GM12864 (cell line): Measurements from ENCODE around the gene HLA-DPB1.

ENCODE experiments used
- DNase-seq: peaks from one replicate; pipeline ENCODE4 v3.0.0-alpha.2; 2011; ENCODE audit warnings: low read depth
- H3K4me3 ChIP-seq: 2 replicates; pipeline ENCODE4 v1.5.1; 2011; ENCODE audit warnings: mild to moderate bottlenecking, low read depth, low read length, control low read depth
- CTCF ChIP-seq: IDR thresholded peaks from 2 replicates; pipeline ENCODE4 v1.5.1; 2011; ENCODE audit warnings: low read depth, mild to moderate bottlenecking, moderate library complexity, low read length, control low read depth, inconsistent platforms; ENCODE audit errors: missing control alignments

The HLA-DPB1 gene

GRCh38 chr6:33071569-33071968, 4.2 kb upstream of the HLA-DPB1 start:
- TF ChIP-seq CTCF, result no peak
- peak overlapping the region; percentile 93 for H3K4me3 ChIP-seq

GRCh38 chr6:33072508-33073100, 3.2 kb upstream of the HLA-DPB1 start:
- H3K4me3 ChIP-seq, result peak overlapping the region; percentile 93
- DNase-seq, result no peak

More at GRCh38 chr6:33071569-33071968, 4.2 kb upstream of the HLA-DPB1 start:
- no peak for DNase-seq

GRCh38 chr6:33073431-33073871, 2.3 kb upstream of the HLA-DPB1 start, which contains the start of gene HLA-DPA1:
TSS of gene HLA-DPA1 (minus strand) at chr6:33073649.
- DNase-seq, result peak; percentile 91
- H3K4me3 ChIP-seq, result peak within 1 kb of the TSS; percentile 93
- no peak for TF ChIP-seq CTCF

More at GRCh38 chr6:33072508-33073100, 3.2 kb upstream of the HLA-DPB1 start:
- TF ChIP-seq CTCF, result no peak

- no peak for TF ChIP-seq CTCF
- DNase-seq, result no peak
- peak overlapping the region; percentile 70 for H3K4me3 ChIP-seq
Observed at GRCh38 chr6:33075208-33075567, 602 bp upstream of the HLA-DPB1 start.

GRCh38 chr6:33076406-33076934, 680 bp downstream of the HLA-DPB1 start:
- TF ChIP-seq CTCF, result no peak
- peak overlapping the region; percentile 70 for H3K4me3 ChIP-seq
- no peak for DNase-seq

- DNase-seq, result no peak
- H3K4me3 ChIP-seq, result peak overlapping the region; percentile 65
Observed at GRCh38 chr6:33077908-33078307, 2.1 kb downstream of the HLA-DPB1 start.

More at GRCh38 chr6:33077908-33078307, 2.1 kb downstream of the HLA-DPB1 start:
- no peak for TF ChIP-seq CTCF
